Nephron progenitor cell (in vitro differentiated cells): ENCODE results near the gene POLA1.

Experiments used
- DNase-seq: peaks from one replicate; pipeline ENCODE4 v3.0.0; 2021
- H3K27ac Mint-ChIP-seq: 2 replicates; pipeline ENCODE4 v1.8.0; 2021; ENCODE audit warnings: mild to moderate bottlenecking, moderate library complexity, mixed read lengths
- H3K27me3 Mint-ChIP-seq: 2 replicates; pipeline ENCODE4 v1.8.0; 2021; ENCODE audit warnings: mild to moderate bottlenecking, low read depth, mixed read lengths; ENCODE audit not compliant: poor library complexity
- H3K36me3 Mint-ChIP-seq: 2 replicates; pipeline ENCODE4 v1.8.0; 2021; ENCODE audit warnings: low read depth, mixed read lengths
- H3K4me1 Mint-ChIP-seq: 2 replicates; pipeline ENCODE4 v1.8.0; 2021; ENCODE audit warnings: mixed read lengths
- H3K4me3 Mint-ChIP-seq: 2 replicates; pipeline ENCODE4 v1.8.0; 2021; ENCODE audit warnings: mild to moderate bottlenecking, moderate library complexity, mixed read lengths
- H3K9me3 Mint-ChIP-seq: 2 replicates; pipeline ENCODE4 v1.8.0; 2021; ENCODE audit warnings: mild to moderate bottlenecking, moderate library complexity, mixed read lengths
- CTCF ChIP-seq: fragments of 200-600 bp; sonication (generic); IDR thresholded peaks from 2 replicates; pipeline ENCODE4 v1.5.0; 2021; ENCODE audit warnings: antibody characterized with exemption

POLA1 gene

GRCh38 chrX:24946369-24946768 lies 252.7 kb downstream of the POLA1 start:
- DNase-seq = no peak
- no peaks in the 10 kb centered on the region for H3K27me3 Mint-ChIP-seq
- H3K27ac Mint-ChIP-seq = no peak overlapping the region
- no peak for TF ChIP-seq CTCF
- no peak overlapping the region for H3K4me3 Mint-ChIP-seq
- H3K9me3 Mint-ChIP-seq = no peaks in the 10 kb centered on the region
- peaks cover 6% of the 10 kb centered on the region for H3K4me1 Mint-ChIP-seq
- peaks cover 6% of the 10 kb centered on the region for H3K36me3 Mint-ChIP-seq

GRCh38 chrX:24954732-24955131 lies 261.0 kb downstream of the POLA1 start:
- Mint-ChIP-seq H3K27me3 (no peaks in the 10 kb centered on the region), H3K36me3 (peaks cover 35% of the 10 kb centered on the region), H3K4me1 (peaks cover 17% of the 10 kb centered on the region), H3K27ac (peak overlapping the region; percentile 33), H3K4me3 (no peak overlapping the region), H3K9me3 (no peaks in the 10 kb centered on the region)
- TF ChIP-seq CTCF = no peak
- DNase-seq = no peak

GRCh38 chrX:24955372-24955930 lies 261.7 kb downstream of the POLA1 start:
- Mint-ChIP-seq H3K9me3 (no peaks in the 10 kb centered on the region), H3K36me3 (peaks cover 35% of the 10 kb centered on the region), H3K27ac (no peak overlapping the region), H3K27me3 (no peaks in the 10 kb centered on the region), H3K4me1 (peaks cover 17% of the 10 kb centered on the region), H3K4me3 (no peak overlapping the region)
- DNase-seq = no peak
- TF ChIP-seq CTCF = no peak

- H3K27ac Mint-ChIP-seq = no peak overlapping the region
- peaks cover 25% of the 10 kb centered on the region for H3K4me1 Mint-ChIP-seq
- no peaks in the 10 kb centered on the region for H3K27me3 Mint-ChIP-seq
- no peaks in the 10 kb centered on the region for H3K9me3 Mint-ChIP-seq
- H3K36me3 Mint-ChIP-seq = peaks cover 35% of the 10 kb centered on the region
- TF ChIP-seq CTCF = no peak
- H3K4me3 Mint-ChIP-seq = no peak overlapping the region
- no peak for DNase-seq
These were observed 263.1 kb downstream of the POLA1 start for GRCh38 chrX:24956828-24957227.

GRCh38 chrX:24961809-24962208 lies 268.1 kb downstream of the POLA1 start:
- no peak for DNase-seq
- Mint-ChIP-seq H3K27ac (no peak overlapping the region), H3K4me3 (no peak overlapping the region), H3K36me3 (peaks cover 26% of the 10 kb centered on the region), H3K4me1 (peaks cover 23% of the 10 kb centered on the region), H3K9me3 (no peaks in the 10 kb centered on the region), H3K27me3 (no peaks in the 10 kb centered on the region)
- TF ChIP-seq CTCF = no peak

GRCh38 chrX:24963823-24964222 lies 270.1 kb downstream of the POLA1 start:
- Mint-ChIP-seq H3K4me1 (peaks cover 23% of the 10 kb centered on the region), H3K36me3 (peaks cover 17% of the 10 kb centered on the region), H3K9me3 (no peaks in the 10 kb centered on the region), H3K4me3 (no peak overlapping the region), H3K27ac (no peak overlapping the region), H3K27me3 (no peaks in the 10 kb centered on the region)
- no peak for TF ChIP-seq CTCF
- DNase-seq = peak; percentile 10
